CD4-positive, alpha-beta T cell (primary cell): ENCODE measurements around the gene LCN12. TPM values are rescaled to one million over a fixed set of nuclear protein-coding genes. Genes with fewer than 3 reads are reported as not detected.

ENCODE experiments used
- ATAC-seq: fragments of 200-7000 bp; cut with Tn5 transposase; one replicate; pipeline ENCODE4 v1.10.0; 2022; ENCODE audit warnings: mild to moderate bottlenecking; ENCODE audit not compliant: poor library complexity
- CTCF ChIA-PET: fragments of 350-600 bp; sonication (Branson Sonifier 250); formaldehyde crosslinking; loops from one replicate; lab custom pipeline; 2021; ENCODE audit warnings: antibody characterized with exemption, inconsistent platforms; lab: Charles Lee
- POLR2A ChIA-PET: fragments of 350-600 bp; sonication (Branson Sonifier 250); formaldehyde crosslinking; loops from one replicate; lab custom pipeline; 2021; ENCODE audit warnings: antibody characterized with exemption, inconsistent platforms; lab: Charles Lee
- DNase-seq, 14 experiments: peaks; one replicate each; pipeline ENCODE4 v3.0.0-alpha.2; 2013 to 2020; ENCODE audit warnings: mixed read lengths in 2 of 14
- H3K27ac ChIP-seq, 2 donors: one replicate each; pipeline versions ENCODE4 v1.5.1 to v1.7.0; 2013; ENCODE audit warnings: low read length in 2 of 2, low read depth in 1 of 2, mild to moderate bottlenecking in 1 of 2
- H3K27me3 ChIP-seq, 2 experiments: 1 replicate in 1 of 2; 2 replicates in 1 of 2; pipeline versions ENCODE4 v1.6.1 to v1.7.0; 2013; ENCODE audit warnings: low read length in 2 of 2, control low read depth in 1 of 2, mild to moderate bottlenecking in 1 of 2, moderate library complexity in 1 of 2; ENCODE audit not compliant: insufficient read depth in 2 of 2, control insufficient read depth in 1 of 2
- H3K36me3 ChIP-seq: one replicate; pipeline ENCODE4 v1.6.1; 2013; ENCODE audit warnings: low read length, control low read depth; ENCODE audit not compliant: insufficient read depth
- H3K4me1 ChIP-seq: one replicate; pipeline ENCODE4 v1.6.1; 2013; ENCODE audit warnings: low read length, control low read depth; ENCODE audit not compliant: insufficient read depth
- H3K4me3 ChIP-seq: one replicate; pipeline ENCODE4 v1.5.1; 2013; ENCODE audit warnings: mild to moderate bottlenecking, low read length, moderate library complexity
- H3K9me3 ChIP-seq, 2 experiments: 1 replicate in 1 of 2; 2 replicates in 1 of 2; pipeline versions ENCODE4 v1.6.1 to v1.7.0; 2013; ENCODE audit warnings: low read length in 2 of 2, mild to moderate bottlenecking in 2 of 2, control low read depth in 1 of 2, moderate library complexity in 1 of 2; ENCODE audit not compliant: control insufficient read depth in 1 of 2, insufficient read depth in 1 of 2
- H3K27ac Mint-ChIP-seq: one replicate; pipeline ENCODE4 v1.8.0; 2020; ENCODE audit warnings: mixed read lengths
- H3K27me3 Mint-ChIP-seq: one replicate; pipeline ENCODE4 v1.8.0; 2021; ENCODE audit warnings: mixed read lengths
- H3K36me3 Mint-ChIP-seq: one replicate; pipeline ENCODE4 v1.8.0; 2021; ENCODE audit warnings: low read depth, mixed read lengths
- H3K4me1 Mint-ChIP-seq: one replicate; pipeline ENCODE4 v1.8.0; 2021; ENCODE audit warnings: low read depth, mixed read lengths
- H3K4me3 Mint-ChIP-seq: one replicate; pipeline ENCODE4 v1.8.0; 2020; ENCODE audit warnings: mild to moderate bottlenecking, mixed read lengths
- H3K9me3 Mint-ChIP-seq: one replicate; pipeline ENCODE4 v1.8.0; 2020; ENCODE audit warnings: mixed read lengths
- intact Hi-C, 2 experiments: fragments of 100-400 bp; cut with DNase I in 1 of 2; cut with micrococcal nuclease in 1 of 2; formaldehyde crosslinking; loops; one replicate each; pipeline versions ENCODE4 v1.15.1 to v1.9.0; 2023 to 2025; cut with DNase I, micrococcal nuclease
- polyA plus RNA-seq, 2 donors: library from polyadenylated mRNA; unstranded; fragments of 120-200 nt; gene quantifications; one replicate each; pipeline ENCODE4 v1.2.1, GENCODE V29; 2013
- total RNA-seq, 174 experiments: library from RNA in 2 of 174; stranded (reverse) in 2 of 174; gene quantifications; one replicate each; pipeline ENCODE4 v1.2.3 and lab custom pipeline; 2021 to 2026
- TF ChIP-seq, protein P1 (sequence below): fragments of 200-600 bp; IDR thresholded peaks from one replicate; pipeline ENCODE4 v1.8.0; 2022; ENCODE audit warnings: antibody characterized with exemption, mild to moderate bottlenecking

Gene LCN12, protein sequence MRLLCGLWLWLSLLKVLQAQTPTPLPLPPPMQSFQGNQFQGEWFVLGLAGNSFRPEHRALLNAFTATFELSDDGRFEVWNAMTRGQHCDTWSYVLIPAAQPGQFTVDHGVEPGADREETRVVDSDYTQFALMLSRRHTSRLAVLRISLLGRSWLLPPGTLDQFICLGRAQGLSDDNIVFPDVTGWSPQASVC
- total RNA-seq (1 to 10 TPM; 1.3 to 1.5 TPM), total RNA-seq (lab: John Stamatoyannopoulos, UW) (0 to 1.5 (median 0.39) reads per million in 172 experiments)
- polyA plus RNA-seq (2013, experiment 1 of 2): 0.48 TPM
- 0.64 TPM for polyA plus RNA-seq (2013, experiment 2 of 2)

DNA sequence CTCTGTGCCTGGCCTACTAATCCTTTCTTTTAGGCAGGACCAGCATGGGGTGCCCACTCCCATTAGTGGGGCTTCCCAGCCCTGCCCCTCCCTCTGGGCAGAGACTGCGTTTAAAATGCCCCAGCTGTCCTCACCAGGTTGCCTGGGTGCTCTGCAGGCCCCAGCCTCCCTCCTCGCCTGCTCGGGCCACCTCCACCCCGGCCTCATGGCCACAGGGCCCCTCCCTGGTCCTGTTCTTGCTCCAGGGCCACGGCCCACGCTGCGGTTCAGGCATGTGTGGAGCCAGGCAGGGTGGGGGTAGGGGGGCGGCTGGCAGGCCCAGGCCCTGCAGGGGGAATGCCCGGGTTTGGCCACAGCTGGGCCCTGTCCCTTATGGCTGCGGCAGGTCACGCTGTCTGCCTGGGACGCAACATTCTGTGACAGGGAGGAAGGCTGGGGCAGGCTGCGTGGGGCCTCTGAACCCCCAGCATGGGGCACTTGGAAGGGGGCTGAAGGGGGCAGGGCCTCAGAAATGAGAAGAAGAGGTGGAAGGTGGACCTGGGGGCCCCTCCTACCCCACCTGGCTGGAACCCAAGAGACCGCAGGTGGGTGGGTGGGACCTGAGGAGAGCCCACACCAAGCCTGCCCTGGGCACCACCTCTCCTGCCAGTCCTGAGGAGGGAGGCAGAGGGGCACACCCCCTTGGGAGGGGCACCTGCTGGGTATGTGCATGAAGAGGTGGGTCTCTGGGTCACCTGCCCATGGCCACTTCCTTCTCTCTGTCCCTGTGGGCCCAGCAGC is at the start of gene LCN12:
Gene LCN12, plus strand, starts transcription at position 733 of the 780 bp plus-strand sequence. CDS start 55 bp downstream, outside the sequence.
- DNase-seq: peak in 1 of 14 experiments; percentile 5
- Mint-ChIP-seq H3K4me1 (peaks cover 5% of the 10 kb centered on the region), H3K36me3 (no peaks in the 10 kb centered on the region), H3K27ac (peak within 1 kb of the TSS; percentile 86), H3K9me3 (peaks cover 2% of the 10 kb centered on the region), H3K4me3 (no peak within 1 kb of the TSS), H3K27me3 (no peaks in the 10 kb centered on the region)
- TF ChIP-seq, protein P1, sequence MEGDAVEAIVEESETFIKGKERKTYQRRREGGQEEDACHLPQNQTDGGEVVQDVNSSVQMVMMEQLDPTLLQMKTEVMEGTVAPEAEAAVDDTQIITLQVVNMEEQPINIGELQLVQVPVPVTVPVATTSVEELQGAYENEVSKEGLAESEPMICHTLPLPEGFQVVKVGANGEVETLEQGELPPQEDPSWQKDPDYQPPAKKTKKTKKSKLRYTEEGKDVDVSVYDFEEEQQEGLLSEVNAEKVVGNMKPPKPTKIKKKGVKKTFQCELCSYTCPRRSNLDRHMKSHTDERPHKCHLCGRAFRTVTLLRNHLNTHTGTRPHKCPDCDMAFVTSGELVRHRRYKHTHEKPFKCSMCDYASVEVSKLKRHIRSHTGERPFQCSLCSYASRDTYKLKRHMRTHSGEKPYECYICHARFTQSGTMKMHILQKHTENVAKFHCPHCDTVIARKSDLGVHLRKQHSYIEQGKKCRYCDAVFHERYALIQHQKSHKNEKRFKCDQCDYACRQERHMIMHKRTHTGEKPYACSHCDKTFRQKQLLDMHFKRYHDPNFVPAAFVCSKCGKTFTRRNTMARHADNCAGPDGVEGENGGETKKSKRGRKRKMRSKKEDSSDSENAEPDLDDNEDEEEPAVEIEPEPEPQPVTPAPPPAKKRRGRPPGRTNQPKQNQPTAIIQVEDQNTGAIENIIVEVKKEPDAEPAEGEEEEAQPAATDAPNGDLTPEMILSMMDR: no peak
- intact Hi-C loops: loop anchor here in 1 of 2 experiments (2.0 to 10.0 kb wide), 3 partner anchors 41 to 827 kb away; partner anchors contain the start of genes ABCA2 and PAXX
- CTCF ChIA-PET: no interaction called here
- Histone ChIP-seq H3K27me3 (no peaks in the 10 kb centered on the region), H3K4me3 (no peak within 1 kb of the TSS), H3K27ac (no peak within 1 kb of the TSS), H3K36me3 (no peaks in the 10 kb centered on the region), H3K9me3 (no peaks in the 10 kb centered on the region), H3K4me1 (peaks cover 31% of the 10 kb centered on the region)
- POLR2A ChIA-PET: interaction anchor here (1.0 to 2.3 kb wide), 3 partner anchors 8 to 84 kb away, joined by 3 to 9 read pairs (median 4); partner anchors contain the start of gene PAXX
- ATAC-seq: no peak

DNA sequence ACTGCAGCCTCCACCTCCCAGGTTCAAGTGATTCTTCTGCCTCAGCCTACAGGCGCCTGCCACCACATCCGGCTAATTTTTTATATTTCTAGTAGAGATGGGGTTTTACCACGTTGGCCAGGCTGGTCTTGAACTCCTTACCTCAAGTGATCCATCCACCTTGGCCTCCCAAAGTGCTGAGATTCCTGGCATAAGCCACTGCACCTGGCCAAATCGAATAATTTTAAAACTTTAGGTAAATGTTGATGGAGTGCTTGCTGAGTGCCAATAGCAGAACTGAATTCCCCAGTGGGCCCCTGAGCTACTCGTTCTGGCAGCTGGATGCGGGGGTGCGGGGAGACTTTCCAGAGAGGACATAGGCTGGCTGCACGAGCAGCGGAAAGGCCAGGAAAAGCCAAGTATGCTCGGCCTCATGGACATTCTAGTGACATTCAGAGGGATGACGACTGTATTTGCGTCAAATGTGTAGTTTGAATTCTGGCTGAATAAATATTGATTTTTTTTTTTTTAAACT is 49.0 kb upstream of the LCN12 start:
- DNase-seq (peak in 3 of 14 experiments; percentile 35 to 68 (median 46)), ATAC-seq (no peak)
- Mint-ChIP-seq H3K27me3 (no peaks in the 10 kb centered on the region), H3K36me3 (peaks cover 54% of the 10 kb centered on the region), H3K4me1 (peaks cover 35% of the 10 kb centered on the region), H3K27ac (peak overlapping the region; percentile 91), H3K4me3 (no peak overlapping the region), H3K9me3 (no peaks in the 10 kb centered on the region)
- POLR2A ChIA-PET: interaction anchor here (0.9 to 2.3 kb wide), 7 partner anchors 16 to 337 kb away, joined by 3 to 21 read pairs (median 5); partner anchors contain the start of genes AJM1, EDF1, RABL6 and TRAF2
- no peaks in the 10 kb centered on the region for H3K27me3 ChIP-seq
- CTCF ChIA-PET: interaction anchor here (0.9 to 2.7 kb wide), 5 partner anchors 17 to 143 kb away, joined by 5 to 14 read pairs (median 6); partner anchors contain the start of genes AJM1, NPDC1 and TRAF2
- no peaks in the 10 kb centered on the region for H3K9me3 ChIP-seq
- intact Hi-C loops: loop anchor here (2.0 to 10.0 kb wide), 2 partner anchors 16 to 98 kb away; partner anchors contain the start of genes TRAF2 (in 2 of the 2) and RABL6 (in 1 of the 2)
- TF ChIP-seq, protein P1: no peak
- peak overlapping the region; percentile 94 to 95 for H3K27ac ChIP-seq
- H3K36me3 ChIP-seq: peaks cover 52% of the 10 kb centered on the region
- peaks cover 44% of the 10 kb centered on the region for H3K4me1 ChIP-seq
- H3K4me3 ChIP-seq: peak overlapping the region; percentile 53

DNA sequence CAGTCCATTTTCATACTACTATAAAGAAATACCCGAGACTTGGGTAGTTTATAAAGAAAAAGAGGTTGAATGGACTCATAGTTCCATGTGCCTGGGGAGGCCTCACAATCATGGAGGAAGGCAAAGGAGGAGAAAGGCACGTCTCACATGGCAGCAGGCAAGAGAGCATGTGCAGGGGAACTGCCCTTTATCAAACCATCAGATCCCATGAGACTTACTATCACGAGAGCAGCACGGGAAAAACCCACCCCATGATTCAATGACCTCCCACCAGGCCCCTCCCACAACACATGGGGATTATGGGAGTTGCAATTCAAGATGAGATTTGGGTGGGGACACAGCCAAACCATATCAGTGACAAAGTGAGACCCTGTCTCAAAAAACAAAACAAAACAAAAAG is 45.8 kb upstream of the LCN12 start:
- Histone ChIP-seq H3K4me1 (peaks cover 38% of the 10 kb centered on the region), H3K4me3 (no peak overlapping the region), H3K36me3 (peaks cover 46% of the 10 kb centered on the region), H3K9me3 (no peaks in the 10 kb centered on the region), H3K27ac (no peak overlapping the region), H3K27me3 (no peaks in the 10 kb centered on the region)
- Mint-ChIP-seq H3K4me3 (no peak overlapping the region), H3K27me3 (no peaks in the 10 kb centered on the region), H3K9me3 (no peaks in the 10 kb centered on the region), H3K4me1 (peaks cover 30% of the 10 kb centered on the region), H3K27ac (no peak overlapping the region), H3K36me3 (peaks cover 53% of the 10 kb centered on the region)
- intact Hi-C loops: loop anchor here in 1 of 2 experiments (10.0 kb wide), 1 partner anchor 101 kb away; the partner anchor contains the start of gene RABL6
- TF ChIP-seq, protein P1: no peak
- ATAC-seq (no peak), DNase-seq (no peak)
- CTCF ChIA-PET: no interaction called here
- POLR2A ChIA-PET: no interaction called here
